HepG2 (cell line): ENCODE results near the gene LRRC74A. TPM values are rescaled to one million over a fixed set of nuclear protein-coding genes. Genes with fewer than 3 reads are reported as not detected.

Source experiments
- PRDM4 ChIP-seq: sonication (generic); formaldehyde crosslinking; IDR thresholded peaks from 2 replicates; pipeline ENCODE4 v1.9.0; 2021; ENCODE audit warnings: missing genetic modification reagents, borderline replicate concordance
- REXO4 ChIP-seq: sonication (generic); formaldehyde crosslinking; IDR thresholded peaks from 2 replicates; pipeline ENCODE4 v1.8.0; 2022; ENCODE audit warnings: missing genetic modification reagents, mild to moderate bottlenecking, borderline replicate concordance
- TEAD3 ChIP-seq: optimal IDR thresholded peaks from 2 replicates; pipeline ENCODE3; 2016; ENCODE audit warnings: borderline replicate concordance
- YEATS4 ChIP-seq: sonication (generic); formaldehyde crosslinking; IDR thresholded peaks from 2 replicates; pipeline ENCODE4 v1.4.0; 2020; ENCODE audit warnings: missing genetic modification reagents, borderline replicate concordance
- ZBTB26 ChIP-seq: IDR thresholded peaks from 2 replicates; pipeline ENCODE4 v1.6.1; 2016; ENCODE audit warnings: missing compliant biosample characterization, missing genetic modification reagents, borderline replicate concordance
- ZNF343 ChIP-seq: sonication (generic); formaldehyde crosslinking; IDR thresholded peaks from 2 replicates; pipeline ENCODE4 v1.4.0; 2020; ENCODE audit warnings: mild to moderate bottlenecking, missing genetic modification reagents
- ZNF609 ChIP-seq: sonication (generic); formaldehyde crosslinking; IDR thresholded peaks from 2 replicates; pipeline ENCODE4 v1.4.0; 2020; ENCODE audit warnings: mild to moderate bottlenecking, missing genetic modification reagents, borderline replicate concordance
- ZNF652 ChIP-seq: IDR thresholded peaks from 2 replicates; pipeline ENCODE4 v1.6.1; 2016; ENCODE audit warnings: low read depth, borderline replicate concordance
- ZSCAN22 ChIP-seq: sonication (generic); formaldehyde crosslinking; IDR thresholded peaks from 2 replicates; pipeline ENCODE4 v1.4.0; 2020; ENCODE audit warnings: mild to moderate bottlenecking, missing genetic modification reagents
- polyA plus RNA-seq, 8 experiments: library from polyadenylated mRNA; depleted of rRNA in 3 of 8; stranded (reverse) in 7 of 8; unstranded in 1 of 8; fragments of >200 nt; fragmentation: Illumina TruSeq in 4 of 8; extraction: Trizol in 4 of 8; gene quantifications; 2 replicates each; pipeline versions ENCODE4 v1.2.1 to v1.2.3, GENCODE V29; 2011 to 2016; ENCODE audit warnings: low read depth in 4 of 8, missing spikeins in 1 of 8, mixed read lengths in 1 of 8; ENCODE audit not compliant: insufficient read depth in 1 of 8
- total RNA-seq, 5 experiments: library from RNA; depleted of rRNA; stranded (reverse); fragments of >200 nt; fragmentation: Illumina TruSeq; extraction: Trizol; gene quantifications; 2 replicates each; pipeline ENCODE4 v1.2.3, GENCODE V29; 2016; ENCODE audit warnings: low read depth in 1 of 5

The LRRC74A gene
- total and polyA plus RNA-seq, 2 of the 13 experiments (the other 11 are each of a cell fraction or from before 2014, with no cell fraction given) = not detected

- TF ChIP-seq ZNF609 (CRISPR knock-in tag) (no peak), YEATS4 (CRISPR knock-in tag) (no peak), PRDM4 (CRISPR knock-in tag) (no peak), ZBTB26 (CRISPR knock-in tag) (no peak), ZSCAN22 (CRISPR knock-in tag) (no peak), ZNF652 (CRISPR knock-in tag) (no peak), ZNF343 (no peak), REXO4 (CRISPR knock-in tag) (no peak), TEAD3 (CRISPR knock-in tag) (no peak)
These were observed 36.5 kb downstream of the LRRC74A start (continued) for GRCh38 chr14:76862546-76863282.
